ENCODE measurements around the gene ADAM10. TPM values are rescaled to one million over a fixed set of nuclear protein-coding genes. Genes with fewer than 3 reads are reported as not detected.

ADAM10 gene
- total RNA-seq, 1 donor from 2014 or later, result 147 TPM

GRCh38 chr15:58701376-58701775 lies 48.1 kb downstream of the ADAM10 start:
- Mint-ChIP-seq H3K27ac (ENCODE audit: unreplicated experiment) (no peak overlapping the region), H3K36me3 (ENCODE audit: low read depth) (peaks cover 18% of the 10 kb centered on the region), H3K4me1 (ENCODE audit: low read depth) (peaks cover 19% of the 10 kb centered on the region), H3K9me3 (ENCODE audit: low read depth) (peaks cover 16% of the 10 kb centered on the region), H3K27me3 (ENCODE audit: low read depth) (no peaks in the 10 kb centered on the region), H3K4me3 (ENCODE audit: unreplicated experiment) (no peak overlapping the region)
- TF ChIP-seq CTCF (IDR thresholded peaks at IDR 0.05), result no peak
- DNase-seq (ENCODE audit: low spot score), result no peak

- Mint-ChIP-seq H3K9me3 (ENCODE audit: low read depth) (peaks cover 16% of the 10 kb centered on the region), H3K4me1 (ENCODE audit: low read depth) (peaks cover 21% of the 10 kb centered on the region), H3K27me3 (ENCODE audit: low read depth) (no peaks in the 10 kb centered on the region), H3K36me3 (ENCODE audit: low read depth) (peaks cover 18% of the 10 kb centered on the region), H3K27ac (ENCODE audit: unreplicated experiment) (peak overlapping the region; percentile 24), H3K4me3 (ENCODE audit: unreplicated experiment) (no peak overlapping the region)
- TF ChIP-seq CTCF (IDR thresholded peaks at IDR 0.05), result no peak
- DNase-seq (ENCODE audit: low spot score), result no peak
These were observed 49.7 kb downstream of the ADAM10 start for GRCh38 chr15:58699769-58700168.

- DNase-seq (ENCODE audit: low spot score), result no peak
- Mint-ChIP-seq H3K4me3 (ENCODE audit: unreplicated experiment) (no peak overlapping the region), H3K27me3 (ENCODE audit: low read depth) (no peaks in the 10 kb centered on the region), H3K9me3 (ENCODE audit: low read depth) (peaks cover 16% of the 10 kb centered on the region), H3K36me3 (ENCODE audit: low read depth) (peaks cover 18% of the 10 kb centered on the region), H3K4me1 (ENCODE audit: low read depth) (peaks cover 20% of the 10 kb centered on the region), H3K27ac (ENCODE audit: unreplicated experiment) (peak overlapping the region; percentile 24)
- TF ChIP-seq CTCF (IDR thresholded peaks at IDR 0.05), result no peak
These were observed 50.4 kb downstream of the ADAM10 start for GRCh38 chr15:58698887-58699641.

- no peak overlapping the region for H3K27ac Mint-ChIP-seq (ENCODE audit: unreplicated experiment)
These were observed 52.3 kb downstream of the ADAM10 start for GRCh38 chr15:58697220-58697619.

GRCh38 chr15:58696738-58697137 lies 52.8 kb downstream of the ADAM10 start:
- H3K36me3 Mint-ChIP-seq (ENCODE audit: low read depth), result peaks cover 20% of the 10 kb centered on the region
- no peak for DNase-seq (ENCODE audit: low spot score)
- no peaks in the 10 kb centered on the region for H3K27me3 Mint-ChIP-seq (ENCODE audit: low read depth)
- peaks cover 16% of the 10 kb centered on the region for H3K4me1 Mint-ChIP-seq (ENCODE audit: low read depth)
- H3K27ac Mint-ChIP-seq (ENCODE audit: unreplicated experiment), result no peak overlapping the region
- H3K4me3 Mint-ChIP-seq (ENCODE audit: unreplicated experiment), result no peak overlapping the region
- H3K9me3 Mint-ChIP-seq (ENCODE audit: low read depth), result peaks cover 16% of the 10 kb centered on the region
- TF ChIP-seq CTCF (IDR thresholded peaks at IDR 0.05), result no peak

More at GRCh38 chr15:58697220-58697619, 52.3 kb downstream of the ADAM10 start:
- no peak for DNase-seq (ENCODE audit: low spot score)
- H3K27me3 Mint-ChIP-seq (ENCODE audit: low read depth), result no peaks in the 10 kb centered on the region
- peaks cover 20% of the 10 kb centered on the region for H3K36me3 Mint-ChIP-seq (ENCODE audit: low read depth)
- H3K9me3 Mint-ChIP-seq (ENCODE audit: low read depth), result peaks cover 16% of the 10 kb centered on the region
- no peak for TF ChIP-seq CTCF (IDR thresholded peaks at IDR 0.05)
- H3K4me3 Mint-ChIP-seq (ENCODE audit: unreplicated experiment), result no peak overlapping the region
- peaks cover 16% of the 10 kb centered on the region for H3K4me1 Mint-ChIP-seq (ENCODE audit: low read depth)
